HepG2 (cell line): ENCODE results near the gene POLN. TPM values are rescaled to one million over a fixed set of nuclear protein-coding genes. Genes with fewer than 3 reads are reported as not detected.

ENCODE experiments used
- ATAC-seq: fragments of 200-7000 bp; cut with Tn5 transposase; 3 replicates; pipeline ENCODE4 v1.9.1; 2020; ENCODE audit warnings: mild to moderate bottlenecking, moderate library complexity
- BruUV-seq: library from RNA; stranded (reverse); fragments of 400-500 nt; replicated peaks from 2 replicates; lab custom pipeline; 2021; lab: Mats Ljungman, UMichigan
- CTCF ChIA-PET: fragments of 300-600 bp; formaldehyde crosslinking; extraction: SDS; loops from one replicate; lab custom pipeline; 2021; ENCODE audit warnings: low total read pairs, inconsistent platforms, low intra/inter-chr PET ratio; lab: Yijun Ruan, JAX
- POLR2A ChIA-PET: fragments of 350-600 bp; sonication (Branson Sonifier 250); formaldehyde crosslinking; loops from one replicate; lab custom pipeline; 2020; ENCODE audit warnings: antibody characterized with exemption, inconsistent platforms; lab: Yijun Ruan, JAX
- DNase-seq: peaks from one replicate; pipeline ENCODE4 v3.0.0-alpha.2; 2015; ENCODE audit warnings: low spot score
- FAIRE-seq: peaks from 3 replicates; lab custom pipeline; 2011; peaks lifted over from hg19 to GRCh38; lab: Jason Lieb, UNC
- H2AFZ ChIP-seq: one replicate; pipeline ENCODE4 v1.6.1; 2011; ENCODE audit warnings: low read length, inconsistent platforms
- H3K27ac ChIP-seq: fragments of 300-600 bp; 3 replicates; pipeline ENCODE4 v1.8.0; 2011; ENCODE audit warnings: mixed run types, mild to moderate bottlenecking, mixed read lengths, low read length, inconsistent platforms; ENCODE audit not compliant: insufficient read depth; ENCODE audit errors: extremely low read length
- H3K27me3 ChIP-seq, 2 experiments: fragments of 200-600 bp in 1 of 2; 2 replicates in 1 of 2; 3 replicates in 1 of 2; pipeline versions ENCODE4 v1.6.0 to v1.8.0; 2011; ENCODE audit warnings: low read length in 2 of 2, mild to moderate bottlenecking in 2 of 2, moderate library complexity in 2 of 2, inconsistent platforms in 1 of 2; ENCODE audit not compliant: insufficient read depth in 2 of 2, control insufficient read depth in 1 of 2
- H3K36me3 ChIP-seq, 2 experiments: fragments of 200-600 bp in 1 of 2; replicated peaks in 1 of 2; 2 replicates in 1 of 2; 3 replicates in 1 of 2; pipeline versions ENCODE4 v1.5.1 to v1.8.0; 2011; ENCODE audit warnings: low read length in 2 of 2, inconsistent platforms in 1 of 2; ENCODE audit not compliant: insufficient read depth in 2 of 2, control insufficient read depth in 1 of 2
- H3K4me1 ChIP-seq: 2 replicates; pipeline ENCODE4 v1.5.1; 2012; ENCODE audit warnings: low read length, inconsistent platforms; ENCODE audit not compliant: insufficient read depth
- H3K4me2 ChIP-seq: 2 replicates; pipeline ENCODE4 v1.6.0; 2011; ENCODE audit warnings: low read depth, low read length, inconsistent platforms
- H3K4me3 ChIP-seq, 3 experiments: fragments of 200-600 bp in 1 of 3; sonication (generic), shearing (Covaris generic) in 1 of 3; replicated peaks in 1 of 3; 2 replicates each; pipeline ENCODE4 v1.5.1; 2011 to 2016; ENCODE audit warnings: low read length in 3 of 3, inconsistent platforms in 2 of 3, low read depth in 2 of 3, mild to moderate bottlenecking in 2 of 3, control low read depth in 1 of 3, mixed read lengths in 1 of 3; ENCODE audit not compliant: insufficient read depth in 1 of 3
- H3K79me2 ChIP-seq: one replicate; pipeline ENCODE4 v1.6.1; 2011; ENCODE audit warnings: low read length, inconsistent platforms; ENCODE audit not compliant: insufficient read depth
- H3K9ac ChIP-seq: 2 replicates; pipeline ENCODE4 v1.6.0; 2011; ENCODE audit warnings: mild to moderate bottlenecking, low read depth, low read length, inconsistent platforms; ENCODE audit not compliant: insufficient read depth
- H3K9me3 ChIP-seq: 2 replicates; pipeline ENCODE4 v1.5.1; 2012; ENCODE audit warnings: mild to moderate bottlenecking, low read length
- H4K20me1 ChIP-seq: 2 replicates; pipeline ENCODE4 v1.6.0; 2011; ENCODE audit warnings: inconsistent platforms, mild to moderate bottlenecking, low read length, moderate library complexity; ENCODE audit not compliant: insufficient read depth
- DDIT3 ChIP-seq: sonication (generic); formaldehyde crosslinking; IDR thresholded peaks from 2 replicates; pipeline ENCODE4 v1.4.0; 2020; ENCODE audit warnings: mild to moderate bottlenecking, missing genetic modification reagents
- FOXA3 ChIP-seq: IDR thresholded peaks from 2 replicates; pipeline ENCODE4 v1.6.1; 2016; ENCODE audit warnings: missing genetic modification reagents, missing compliant biosample characterization
- HMG20A ChIP-seq: IDR thresholded peaks from 2 replicates; pipeline ENCODE4 v1.6.1; 2016; ENCODE audit warnings: borderline replicate concordance
- HMGXB3 ChIP-seq: sonication (generic); formaldehyde crosslinking; IDR thresholded peaks from 2 replicates; pipeline ENCODE4 v1.4.0; 2020; ENCODE audit warnings: missing genetic modification reagents, borderline replicate concordance
- NFATC3 ChIP-seq: sonication (generic); formaldehyde crosslinking; IDR thresholded peaks from 2 replicates; pipeline ENCODE4 v1.5.1; 2020; ENCODE audit warnings: mild to moderate bottlenecking, missing genetic modification reagents
- ZHX1 ChIP-seq: sonication (generic); formaldehyde crosslinking; IDR thresholded peaks from 2 replicates; pipeline ENCODE4 v1.8.1; 2022; ENCODE audit warnings: low read depth, mild to moderate bottlenecking, missing genetic modification reagents
- ZNF20 ChIP-seq: sonication (generic); formaldehyde crosslinking; IDR thresholded peaks from 2 replicates; pipeline ENCODE4 v1.4.0; 2020; ENCODE audit warnings: mild to moderate bottlenecking, moderate library complexity, missing genetic modification reagents
- WGBS: methylation state at CpG from one replicate; pipeline ENCODE4 v1.1.6; 2017; ENCODE audit warnings: low lambda C conversion rate; 5-methylcytosine and 5-hydroxymethylcytosine counted together
- in situ Hi-C: cut with HindIII; loops from 2 replicates; pipeline ENCODE4 v1.10.0; 2017; ENCODE audit warnings: low pct_unique_long_range_greater_than_20kb; ENCODE audit not compliant: extremely low pct_ligation_motif_present
- intact Hi-C: fragments of 100-400 bp; cut with micrococcal nuclease; formaldehyde crosslinking; loops from one replicate; pipeline ENCODE4 v1.10.0; 2022; ENCODE audit not compliant: unreplicated experiment
- polyA plus RNA-seq, 8 experiments: library from polyadenylated mRNA; depleted of rRNA in 3 of 8; stranded (reverse) in 7 of 8; unstranded in 1 of 8; fragments of >200 nt; fragmentation: Illumina TruSeq in 4 of 8; extraction: Trizol in 4 of 8; gene quantifications; 2 replicates each; pipeline versions ENCODE4 v1.2.1 to v1.2.3, GENCODE V29; 2011 to 2016; ENCODE audit warnings: low read depth in 4 of 8, missing spikeins in 1 of 8, mixed read lengths in 1 of 8; ENCODE audit not compliant: insufficient read depth in 1 of 8
- total RNA-seq, 5 experiments: library from RNA; depleted of rRNA; stranded (reverse); fragments of >200 nt; fragmentation: Illumina TruSeq; extraction: Trizol; gene quantifications; 2 replicates each; pipeline ENCODE4 v1.2.3, GENCODE V29; 2016; ENCODE audit warnings: low read depth in 1 of 5
- TF ChIP-seq, protein P1 (sequence below): sonication (generic); formaldehyde crosslinking; IDR thresholded peaks from 2 replicates; pipeline ENCODE4 v1.8.1; 2023; ENCODE audit warnings: mild to moderate bottlenecking, missing genetic modification reagents, borderline replicate concordance

Gene POLN
- total and polyA plus RNA-seq, 2 of the 13 experiments (the other 11 are each of a cell fraction or from before 2014, with no cell fraction given) = 0.93 to 1.5 TPM

DNA sequence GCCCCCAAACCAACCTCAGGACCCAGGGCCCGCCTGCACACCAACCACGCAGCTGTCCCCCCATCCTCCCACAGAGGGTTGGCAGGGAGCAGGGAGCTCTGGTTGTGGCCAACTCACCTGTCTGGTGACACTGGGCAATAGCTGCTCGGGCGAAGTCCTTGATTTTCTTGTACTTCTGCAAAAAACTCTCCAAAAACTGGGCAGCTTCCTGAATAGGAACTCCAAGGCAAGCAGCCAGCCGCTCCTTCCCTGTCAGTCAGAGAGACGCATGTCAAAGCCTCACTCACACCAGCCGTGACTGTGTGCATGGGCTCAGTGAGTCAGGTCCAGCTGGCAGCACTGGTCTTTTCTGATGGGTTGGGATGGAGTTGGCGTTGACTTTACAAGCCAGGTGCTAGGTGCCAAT, 156.4 kb downstream of the POLN start:
- Histone ChIP-seq H3K36me3 (no peaks in the 10 kb centered on the region), H3K79me2 (no peaks in the 10 kb centered on the region), H3K9me3 (no peaks in the 10 kb centered on the region), H3K4me2 (no peak overlapping the region), H3K4me1 (peaks cover 43% of the 10 kb centered on the region), H2AFZ (no peak overlapping the region), H4K20me1 (no peaks in the 10 kb centered on the region), H3K27ac (no peak overlapping the region), H3K9ac (no peak overlapping the region), H3K4me3 (no peak overlapping the region), H3K27me3 (peaks cover 5 to 32% of the 10 kb centered on the region in 2 experiments)
- no peak for FAIRE-seq
- intact Hi-C loops = loop anchor here (5.0 kb wide), 1 partner anchor 82 kb away; no protein-coding TSS in a partner anchor
- ChIA-PET CTCF (no interaction called here), POLR2A (no interaction called here)
- WGBS = 0% methylated on average over 2 of the region's 8 CpGs
- BruUV-seq = no TSS peak
- TF ChIP-seq HMGXB3 (CRISPR knock-in tag) = no peak
- no peak for DNase-seq
- ATAC-seq = no peak
- in situ Hi-C loops = no loop called here

- intact Hi-C loops = no loop called here
- peaks cover 5 to 30% of the 10 kb centered on the region in 2 experiments for H3K27me3 ChIP-seq
- H3K4me1 ChIP-seq = peaks cover 32% of the 10 kb centered on the region
- FAIRE-seq (no peak), ATAC-seq (no peak), DNase-seq (no peak)
- no peaks in the 10 kb centered on the region for H3K79me2 ChIP-seq
- H3K9ac ChIP-seq = no peak overlapping the region
- 39% methylated on average over 4 of the region's 13 CpGs for WGBS
- no peak overlapping the region for H3K27ac ChIP-seq
- H3K4me2 ChIP-seq = no peak overlapping the region
- H3K4me3 ChIP-seq = no peak overlapping the region
- no peaks in the 10 kb centered on the region for H3K9me3 ChIP-seq
- no TSS peak for BruUV-seq
- no peaks in the 10 kb centered on the region for H4K20me1 ChIP-seq
- POLR2A ChIA-PET = no interaction called here
- no peak overlapping the region for H2AFZ ChIP-seq
- no peaks in the 10 kb centered on the region for H3K36me3 ChIP-seq
- TF ChIP-seq HMG20A (CRISPR knock-in tag) (no peak), ZHX1 (CRISPR knock-in tag) (no peak), NFATC3 (CRISPR knock-in tag) (no peak), FOXA3 (CRISPR knock-in tag) (no peak), ZNF20 (CRISPR knock-in tag) (no peak), DDIT3 (no peak)
- TF ChIP-seq, protein P1, sequence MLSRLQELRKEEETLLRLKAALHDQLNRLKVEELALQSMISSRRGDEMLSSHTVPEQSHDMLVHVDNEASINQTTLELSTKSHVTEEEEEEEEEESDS = no peak
- in situ Hi-C loops = no loop called here
- CTCF ChIA-PET = no interaction called here
These were observed 157.6 kb downstream of the POLN start for GRCh38 chr4:2084316-2084715.
